Spinal cord (tissue), 10 donors: Measurements from ENCODE around the gene TCF4. TPM values are rescaled to one million over a fixed set of nuclear protein-coding genes. Genes with fewer than 3 reads are reported as not detected.

Source experiments
- DNase-seq, 6 donors: peaks; one replicate each; pipeline versions ENCODE4 v3.0.0 to v3.0.0-alpha.2; 2013 to 2015; ENCODE audit warnings: low spot score in 6 of 6, low read depth in 4 of 6
- H3K27ac ChIP-seq: one replicate; pipeline ENCODE4 v1.5.1; 2013; ENCODE audit warnings: low read depth, low read length, control low read depth
- H3K27me3 ChIP-seq: one replicate; pipeline ENCODE4 v1.6.1; 2013; ENCODE audit warnings: low read length; ENCODE audit not compliant: control insufficient read depth, insufficient read depth
- H3K36me3 ChIP-seq: one replicate; pipeline ENCODE4 v1.6.1; 2013; ENCODE audit warnings: low read length; ENCODE audit not compliant: control insufficient read depth, insufficient read depth
- H3K4me1 ChIP-seq: one replicate; pipeline ENCODE4 v1.6.1; 2013; ENCODE audit warnings: low read length; ENCODE audit not compliant: control insufficient read depth, insufficient read depth
- H3K4me3 ChIP-seq: one replicate; pipeline ENCODE4 v1.5.1; 2013; ENCODE audit warnings: low read depth, low read length, control low read depth
- H3K9me3 ChIP-seq: one replicate; pipeline ENCODE4 v1.6.1; 2013; ENCODE audit warnings: low read length; ENCODE audit not compliant: control insufficient read depth, insufficient read depth
- WGBS: methylation state at CpG from one replicate; pipeline ENCODE4 v1.1.5; 2013; ENCODE audit warnings: missing lambda C conversion rate; ENCODE audit not compliant: insufficient coverage; 5-methylcytosine and 5-hydroxymethylcytosine counted together
- polyA plus RNA-seq, 2 donors: library from polyadenylated mRNA; unstranded; fragments of 120-200 nt; gene quantifications; one replicate each; pipeline ENCODE4 v1.2.1, GENCODE V29; 2013; ENCODE audit not compliant: insufficient read length in 2 of 2
- total RNA-seq, 2 donors: library from RNA; depleted of rRNA in 1 of 2; stranded (reverse); fragments of 120-200 nt in 1 of 2; fragments of >200 nt in 1 of 2; gene quantifications; one replicate each; pipeline versions ENCODE4 v1.2.3 to v1.2.4, GENCODE V29; 2013 to 2014
- donor health status: healthy.

TCF4 gene
- total and polyA plus RNA-seq, 4 donors, result 57.1 to 234 (median 138) TPM

DNA sequence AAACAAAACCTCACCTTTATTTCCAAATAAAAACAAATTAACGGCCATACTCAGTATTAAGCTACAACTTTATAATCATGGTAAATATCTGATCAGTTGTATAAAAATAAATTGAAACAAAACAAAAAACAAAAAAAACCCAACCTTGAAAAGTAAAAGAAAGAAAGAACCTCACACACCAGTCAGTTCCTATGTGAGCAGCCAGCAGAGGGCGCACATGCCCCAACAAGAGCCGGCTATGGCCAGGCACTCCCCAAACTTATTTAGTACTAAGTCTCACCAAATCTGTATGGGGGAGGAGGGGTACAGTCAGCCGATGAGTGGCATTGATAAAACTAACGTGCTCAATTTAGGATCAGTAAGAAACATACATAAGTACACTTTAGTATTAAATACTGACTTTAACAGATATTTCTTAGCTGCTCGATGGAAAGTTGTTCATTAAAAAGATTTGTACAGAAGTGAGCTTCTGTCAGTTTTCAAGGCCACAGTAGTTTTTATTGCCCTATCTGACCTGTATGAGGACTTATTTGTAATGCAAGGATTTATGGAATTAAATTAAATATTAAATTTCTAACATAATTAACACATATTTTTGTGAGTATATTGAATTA is 172.6 kb downstream of the TCF4 start:
- Histone ChIP-seq H3K4me1 (no peaks in the 10 kb centered on the region), H3K36me3 (no peaks in the 10 kb centered on the region), H3K27me3 (no peaks in the 10 kb centered on the region), H3K9me3 (no peaks in the 10 kb centered on the region), H3K27ac (no peak overlapping the region), H3K4me3 (no peak overlapping the region)
- no CpG with 5 or more reads among the region's 6 CpGs for WGBS
- peak in 3 of 6 donors; percentile 61 to 93 (median 93) for DNase-seq

DNA sequence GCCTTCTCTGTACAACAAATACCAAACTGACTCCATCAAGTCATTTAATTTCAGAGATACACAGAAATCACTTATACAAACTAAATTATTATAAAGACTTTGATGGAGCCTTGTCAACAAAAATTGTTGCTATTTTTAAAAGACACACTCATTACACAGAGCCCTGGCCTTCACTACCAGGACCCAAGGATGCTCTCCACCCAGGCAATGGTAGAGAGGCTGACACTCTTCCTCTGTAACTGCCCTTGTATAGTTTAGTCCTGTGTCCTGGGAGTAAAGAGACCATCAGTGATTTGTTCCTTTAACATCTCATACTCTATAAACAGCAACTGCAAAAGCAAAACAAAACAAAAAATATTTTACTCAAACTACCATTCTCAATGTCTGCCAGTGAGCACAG is 173.5 kb downstream of the TCF4 start:
- Histone ChIP-seq H3K9me3 (no peaks in the 10 kb centered on the region), H3K4me1 (no peaks in the 10 kb centered on the region), H3K4me3 (no peak overlapping the region), H3K36me3 (no peaks in the 10 kb centered on the region), H3K27me3 (no peaks in the 10 kb centered on the region), H3K27ac (no peak overlapping the region)
- no peak for DNase-seq

DNA sequence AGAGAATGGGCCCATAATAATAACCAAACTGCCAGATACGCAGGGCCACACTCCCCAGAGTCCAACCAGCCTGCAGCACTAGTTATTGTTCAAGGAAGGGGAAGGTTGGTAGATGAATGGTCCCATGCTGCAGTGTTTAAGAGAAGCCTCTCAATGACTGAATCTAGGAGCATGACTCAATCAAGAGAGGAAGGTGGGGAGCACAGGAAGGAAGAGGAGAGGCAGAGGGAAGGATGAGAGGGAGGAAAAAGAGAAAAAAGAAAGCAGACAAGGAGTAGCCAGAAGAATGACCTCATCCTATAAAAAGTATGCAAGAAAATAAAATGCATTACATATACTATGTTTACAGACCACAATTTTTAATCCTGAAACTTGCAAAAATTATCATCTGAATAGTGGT is 174.5 kb downstream of the TCF4 start:
- no peaks in the 10 kb centered on the region for H3K27me3 ChIP-seq
- no peaks in the 10 kb centered on the region for H3K4me1 ChIP-seq
- no peak overlapping the region for H3K27ac ChIP-seq
- no peaks in the 10 kb centered on the region for H3K9me3 ChIP-seq
- H3K4me3 ChIP-seq, result no peak overlapping the region
- WGBS, result no CpG with 5 or more reads among the region's 1 CpG
- DNase-seq, result no peak
- H3K36me3 ChIP-seq, result no peaks in the 10 kb centered on the region

DNA sequence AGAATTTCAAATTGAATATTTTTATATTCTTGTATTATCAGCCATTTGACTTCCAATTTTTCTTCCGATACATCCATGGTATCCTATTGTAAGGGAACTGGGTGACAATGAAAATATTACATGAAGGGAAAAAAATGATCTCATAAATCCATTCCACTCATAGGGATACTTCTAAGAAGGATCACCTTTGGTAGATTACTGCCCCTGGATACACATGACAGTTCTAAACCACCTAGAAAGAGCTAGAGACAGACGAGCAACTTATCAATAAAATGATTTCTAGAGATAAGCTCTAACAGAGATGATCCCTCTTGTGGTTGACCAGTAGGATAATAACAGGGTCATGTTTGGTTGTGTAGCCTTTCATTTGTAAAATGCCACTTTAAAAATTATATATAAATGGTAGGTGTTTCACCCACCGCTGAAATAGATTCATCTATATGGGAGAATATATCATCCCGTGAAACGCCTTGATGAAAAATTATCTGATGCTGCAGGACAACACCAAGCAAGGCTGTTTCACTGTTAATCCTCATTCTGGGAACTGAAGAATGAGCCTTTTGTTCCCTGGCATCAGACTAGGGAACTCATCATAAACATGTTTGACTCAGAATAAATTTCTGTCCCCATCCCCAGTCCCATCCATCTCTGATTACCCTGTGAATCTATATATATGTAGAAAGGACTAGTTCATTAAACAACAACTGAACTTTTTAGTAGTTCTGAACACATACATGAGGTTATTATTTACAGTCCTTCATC is 180.0 kb downstream of the TCF4 start:
- Histone ChIP-seq H3K4me3 (no peak overlapping the region), H3K27ac (peak overlapping the region; percentile 80), H3K4me1 (no peaks in the 10 kb centered on the region), H3K27me3 (no peaks in the 10 kb centered on the region), H3K36me3 (no peaks in the 10 kb centered on the region), H3K9me3 (no peaks in the 10 kb centered on the region)
- peak in 1 of 6 donors; percentile 67 for DNase-seq
- WGBS, result 100% methylated on average over 1 of the region's 5 CpGs

DNA sequence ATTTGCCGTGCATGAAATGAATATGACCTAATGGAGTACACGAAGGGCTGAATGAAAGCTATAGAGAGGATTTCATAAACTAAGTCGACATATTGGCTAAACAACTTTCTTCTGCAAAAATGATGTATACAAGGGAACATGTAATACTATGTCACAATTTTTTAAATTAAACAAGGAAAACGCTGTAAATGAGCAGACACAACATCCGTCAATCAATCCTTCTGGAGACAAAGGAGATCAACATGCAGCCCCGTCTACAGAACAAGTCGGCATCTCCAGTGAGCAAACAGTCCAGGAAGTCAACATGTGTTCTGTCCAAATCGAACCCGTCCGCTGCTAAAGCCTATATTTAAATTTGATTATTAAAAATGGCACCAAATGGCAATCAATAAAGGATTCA is 180.8 kb downstream of the TCF4 start:
- peak overlapping the region; percentile 38 for H3K4me3 ChIP-seq
- 44% methylated on average over 2 of the region's 10 CpGs for WGBS
- H3K9me3 ChIP-seq, result no peaks in the 10 kb centered on the region
- H3K27me3 ChIP-seq, result no peaks in the 10 kb centered on the region
- peaks cover 3% of the 10 kb centered on the region for H3K4me1 ChIP-seq
- no peaks in the 10 kb centered on the region for H3K36me3 ChIP-seq
- DNase-seq, result peak in 2 of 6 donors; percentile 72 to 76
- H3K27ac ChIP-seq, result peak overlapping the region; percentile 80

DNA sequence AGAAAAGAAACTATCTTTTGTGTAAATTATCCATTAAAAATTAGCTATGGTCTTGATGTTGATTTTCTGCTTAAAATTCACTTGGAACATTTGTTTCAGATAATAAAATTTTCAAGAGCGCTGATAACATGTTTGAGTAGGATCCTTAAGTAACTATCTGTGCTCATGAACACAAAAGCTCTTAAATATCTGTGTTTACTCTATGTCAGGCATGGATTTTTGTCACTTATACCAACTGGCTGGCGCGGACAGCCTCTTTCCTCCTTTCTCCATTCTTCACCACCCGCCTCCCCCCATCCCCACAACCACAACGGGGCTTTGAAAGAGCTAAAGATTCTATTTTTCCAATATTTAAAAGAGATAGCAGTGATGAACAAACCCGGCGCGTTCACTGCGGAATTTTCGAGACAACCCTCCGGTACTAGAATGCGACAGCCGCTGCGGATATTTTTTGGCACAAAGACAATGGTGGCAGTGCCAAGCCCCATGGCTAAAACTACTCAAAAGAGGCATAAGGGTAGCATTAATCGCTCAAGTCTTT is 181.5 kb downstream of the TCF4 start:
- H3K27ac ChIP-seq, result peak overlapping the region; percentile 80
- peak overlapping the region; percentile 38 for H3K4me3 ChIP-seq
- H3K27me3 ChIP-seq, result no peaks in the 10 kb centered on the region
- peaks cover 3% of the 10 kb centered on the region for H3K4me1 ChIP-seq
- no peaks in the 10 kb centered on the region for H3K36me3 ChIP-seq
- DNase-seq, result peak in 2 of 6 donors; percentile 91 to 95
- 19% methylated on average over 11 of the region's 15 CpGs for WGBS
- no peaks in the 10 kb centered on the region for H3K9me3 ChIP-seq

DNA sequence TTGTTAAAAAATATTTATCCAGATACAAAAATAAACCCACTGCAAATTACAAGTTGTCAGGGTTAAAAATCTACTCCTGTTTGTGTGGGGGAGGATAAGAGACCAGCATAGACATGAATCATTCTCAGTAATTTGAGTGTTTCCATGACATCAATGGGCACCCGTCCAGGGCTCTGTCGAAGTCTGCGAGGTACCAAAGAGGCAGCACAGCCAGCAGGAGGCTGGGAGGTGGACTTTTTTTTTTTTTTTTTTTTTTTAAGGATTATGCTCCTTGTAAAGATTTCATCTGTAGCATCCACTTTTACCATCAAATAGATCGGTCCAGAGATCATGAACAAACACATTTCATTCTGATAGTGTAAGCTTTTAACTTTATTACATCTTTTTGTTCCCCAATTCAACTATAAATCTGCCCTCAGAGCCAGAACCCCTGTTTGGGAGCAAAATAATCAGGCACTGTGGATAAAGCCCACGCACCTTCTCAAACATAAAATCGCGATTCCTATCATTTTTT is 182.0 kb downstream of the TCF4 start:
- H3K9me3 ChIP-seq, result no peaks in the 10 kb centered on the region
- peak overlapping the region; percentile 38 for H3K4me3 ChIP-seq
- H3K36me3 ChIP-seq, result no peaks in the 10 kb centered on the region
- peak in 2 of 6 donors; percentile 92 to 97 for DNase-seq
- H3K4me1 ChIP-seq, result peaks cover 3% of the 10 kb centered on the region
- peak overlapping the region; percentile 80 for H3K27ac ChIP-seq
- no CpG with 5 or more reads among the region's 7 CpGs for WGBS
- no peaks in the 10 kb centered on the region for H3K27me3 ChIP-seq

DNA sequence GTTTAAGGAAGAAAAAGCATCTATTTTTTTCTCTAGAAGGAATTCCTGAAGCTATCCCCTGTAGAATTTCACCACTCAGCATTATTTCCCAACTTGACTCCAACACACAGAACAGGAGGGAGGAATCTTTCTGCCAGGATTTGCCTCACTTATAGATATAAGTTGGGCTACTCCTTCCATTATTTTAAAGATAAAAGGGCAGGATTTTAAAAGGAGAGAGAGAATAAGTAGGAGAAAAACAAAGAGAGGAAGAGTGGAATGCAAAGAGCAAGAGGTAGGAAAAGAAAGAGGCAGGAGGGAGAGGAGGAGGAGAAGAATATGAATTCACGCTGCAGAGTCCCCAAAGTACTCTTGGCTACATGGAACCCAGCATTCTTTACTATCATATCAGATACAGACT is 182.5 kb downstream of the TCF4 start:
- Histone ChIP-seq H3K4me1 (peaks cover 3% of the 10 kb centered on the region), H3K9me3 (no peaks in the 10 kb centered on the region), H3K4me3 (no peak overlapping the region), H3K27ac (peak overlapping the region; percentile 80), H3K36me3 (no peaks in the 10 kb centered on the region), H3K27me3 (no peaks in the 10 kb centered on the region)
- DNase-seq, result peak in 1 of 6 donors; percentile 70
- no CpG with 5 or more reads among the region's 1 CpG for WGBS

DNA sequence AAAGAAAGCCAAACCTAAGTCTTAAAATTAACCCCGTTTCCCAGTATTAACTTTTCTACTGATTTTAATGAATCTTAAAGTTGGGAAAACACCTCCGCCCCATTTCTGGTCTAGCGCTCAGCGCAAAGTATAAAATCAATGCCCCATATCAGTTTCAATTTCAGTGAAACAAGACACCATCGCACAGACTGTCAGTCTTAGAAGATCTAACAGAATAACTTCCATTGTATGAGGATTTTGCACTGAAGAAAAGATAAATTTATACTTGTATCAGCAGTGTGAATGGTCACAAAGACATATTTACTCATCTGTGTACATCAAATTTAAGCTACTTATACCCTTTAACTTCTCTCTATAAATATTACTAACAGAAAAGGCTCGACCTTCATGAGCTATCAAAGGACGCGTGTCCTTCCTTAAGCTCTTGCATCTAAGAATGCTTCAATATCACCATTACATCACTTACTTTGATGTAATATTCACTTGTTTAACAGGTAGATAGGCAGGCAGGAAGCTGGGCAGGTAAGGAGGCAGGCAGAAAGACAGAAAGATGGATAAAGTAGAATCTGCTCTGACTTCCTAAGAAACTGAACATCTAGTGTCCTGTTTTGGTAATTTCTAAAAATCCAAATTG is 183.0 kb downstream of the TCF4 start:
- Histone ChIP-seq H3K9me3 (no peaks in the 10 kb centered on the region), H3K4me3 (no peak overlapping the region), H3K27me3 (no peaks in the 10 kb centered on the region), H3K27ac (peak overlapping the region; percentile 80), H3K36me3 (no peaks in the 10 kb centered on the region), H3K4me1 (peaks cover 3% of the 10 kb centered on the region)
- DNase-seq, result peak in 1 of 6 donors; percentile 56
- no CpG with 5 or more reads among the region's 8 CpGs for WGBS
